GM12878 (cell line): Measurements from ENCODE around the gene PRAF2. TPM values are rescaled to one million over a fixed set of nuclear protein-coding genes. Genes with fewer than 3 reads are reported as not detected.

Experiments used
- BMI1 ChIP-seq: fragments of 450-650 bp; IDR thresholded peaks from 2 replicates; pipeline ENCODE4 v1.6.1; 2016; ENCODE audit warnings: mild to moderate bottlenecking, moderate library complexity, borderline replicate concordance
- CBFB ChIP-seq: IDR thresholded peaks from 2 replicates; pipeline ENCODE4 v1.6.1; 2016; ENCODE audit warnings: antibody characterized with exemption, low read depth
- CTCF ChIP-seq, 3 experiments: IDR thresholded peaks in 2 of 3; conservative IDR thresholded peaks in 1 of 3; 2 replicates each; pipeline ENCODE4 v1.5.1; 2011; ENCODE audit warnings: low read depth in 3 of 3, low read length in 3 of 3, mild to moderate bottlenecking in 3 of 3, control low read depth in 2 of 3, moderate library complexity in 2 of 3, inconsistent platforms in 1 of 3, mixed read lengths in 1 of 3; ENCODE audit not compliant: control insufficient read depth in 2 of 3, insufficient read depth in 1 of 3; ENCODE audit errors: extremely low read depth in 1 of 3
- E2F8 ChIP-seq: fragments of 450-650 bp; IDR thresholded peaks from 2 replicates; pipeline ENCODE4 v1.6.1; 2018; ENCODE audit warnings: mild to moderate bottlenecking, low read depth, moderate library complexity; ENCODE audit not compliant: partially characterized antibody
- FOXK2 ChIP-seq: fragments of 450-650 bp; IDR thresholded peaks from 2 replicates; pipeline ENCODE4 v1.6.1; 2017; ENCODE audit warnings: mild to moderate bottlenecking, moderate library complexity
- HDAC2 ChIP-seq: fragments of 200-600 bp; sonication (generic); IDR thresholded peaks from 2 replicates; pipeline ENCODE4 v1.6.1; 2017
- HDGF ChIP-seq: fragments of 450-650 bp; IDR thresholded peaks from 2 replicates; pipeline ENCODE4 v1.6.1; 2016; ENCODE audit warnings: antibody characterized with exemption
- IKZF1 ChIP-seq: fragments of 450-650 bp; conservative IDR thresholded peaks from 2 replicates; pipeline ENCODE4 v1.6.1; 2017; ENCODE audit warnings: antibody characterized with exemption, mild to moderate bottlenecking
- IKZF2 ChIP-seq, 2 experiments: fragments of 450-650 bp; IDR thresholded peaks; 2 replicates each; pipeline ENCODE4 v1.6.1; 2017; ENCODE audit warnings: mild to moderate bottlenecking in 2 of 2, moderate library complexity in 2 of 2
- MAX ChIP-seq: IDR thresholded peaks from 2 replicates; pipeline ENCODE4 v1.6.1; 2012; ENCODE audit warnings: low read depth, low read length, improper control_type of control experiment
- MEF2A ChIP-seq: IDR thresholded peaks from 2 replicates; pipeline ENCODE4 v1.6.1; 2011; ENCODE audit warnings: low read depth, mild to moderate bottlenecking, low read length, moderate library complexity; ENCODE audit not compliant: insufficient read depth
- PBX3 ChIP-seq: IDR thresholded peaks from 2 replicates; pipeline ENCODE4 v1.6.1; 2011; ENCODE audit warnings: mild to moderate bottlenecking, low read depth, low read length, moderate library complexity; ENCODE audit not compliant: insufficient replicate concordance
- RELB ChIP-seq: fragments of 450-650 bp; IDR thresholded peaks from 2 replicates; pipeline ENCODE4 v1.6.1; 2017; ENCODE audit warnings: low read depth, mild to moderate bottlenecking, moderate library complexity
- RUNX3 ChIP-seq: IDR thresholded peaks from 2 replicates; pipeline ENCODE4 v1.6.1; 2012; ENCODE audit warnings: low read length, inconsistent platforms
- WRNIP1 ChIP-seq: IDR thresholded peaks from 2 replicates; pipeline ENCODE4 v1.6.1; 2011; ENCODE audit warnings: low read depth, low read length, improper control_type of control experiment, borderline replicate concordance
- ZNF384 ChIP-seq: IDR thresholded peaks from 2 replicates; pipeline ENCODE4 v1.6.1; 2012; ENCODE audit warnings: low read depth, mild to moderate bottlenecking, low read length, improper control_type of control experiment, borderline replicate concordance
- ZNF687 ChIP-seq: fragments of 450-650 bp; IDR thresholded peaks from 2 replicates; pipeline ENCODE4 v1.6.1; 2017; ENCODE audit warnings: mild to moderate bottlenecking, moderate library complexity
- polyA plus RNA-seq, 11 experiments: library from polyadenylated mRNA; depleted of rRNA in 4 of 11; unstranded in 6 of 11; stranded (reverse) in 5 of 11; fragments of >200 nt; fragmentation: Nextera tagmentation in 4 of 11; fragmentation: Illumina TruSeq in 1 of 11; extraction: Ambion mirVana in 4 of 11; extraction: Trizol in 1 of 11; gene quantifications; 1 replicate in 1 of 11; 2 replicates in 10 of 11; pipeline versions ENCODE4 v1.2.1 to v1.2.3, GENCODE V29; 2011 to 2016; ENCODE audit warnings: inconsistent platforms in 2 of 11, missing spikeins in 2 of 11, low read depth in 1 of 11
- total RNA-seq, 4 experiments: library from RNA; depleted of rRNA in 3 of 4; stranded (reverse); fragments of >200 nt in 3 of 4; fragmentation: Illumina TruSeq in 1 of 4; extraction: Trizol in 1 of 4; gene quantifications; 2 replicates each; pipeline versions ENCODE4 v1.2.1 to v1.2.3, GENCODE V29; 2013 to 2021

The PRAF2 gene
- total and polyA plus RNA-seq, 10 of the 15 experiments (the other 5 are each of a cell fraction or from before 2014, with no cell fraction given), result 0.80 to 16.7 (median 7.0) TPM

- TF ChIP-seq BMI1, result no peak
- peak; percentile 79; the same call in 1 of the 2 replicates for TF ChIP-seq HDGF
- TF ChIP-seq E2F8, result no peak
- no peak for TF ChIP-seq CBFB
- TF ChIP-seq ZNF687, result no peak
- TF ChIP-seq IKZF1, result no peak; the same call in 1 of the 2 replicates
- TF ChIP-seq PBX3, result no peak
- TF ChIP-seq MEF2A, result no peak
- TF ChIP-seq RUNX3, result peak; percentile 31; the same call in 1 of the 2 replicates
- TF ChIP-seq ZNF384, result no peak
- peak; percentile 48 to 70 (median 63) for TF ChIP-seq CTCF (IDR thresholded peaks at IDR 0.05 in 2 of 3, conservative IDR thresholded peaks at IDR 0.05 in 1 of 3; ENCODE audit: control insufficient read depth in 2 of 3, extremely low read depth in 1 of 3, insufficient read depth in 1 of 3, low read depth in 3 of 3, low read length in 3 of 3)
- TF ChIP-seq FOXK2, result no peak
- no peak for TF ChIP-seq MAX
- no peak for TF ChIP-seq WRNIP1
- TF ChIP-seq IKZF2 (IDR thresholded peaks at IDR 0.05), result 0 out of 4 replicates have a peak, but pooled peaks of 1 of the 2 experiments have one; percentile 22
- no peak for TF ChIP-seq HDAC2
- TF ChIP-seq RELB, result no peak
Observed at GRCh38 chrX:49043220-49043986, 30.4 kb downstream of the PRAF2 start, which contains the start of gene TFE3 (continued).
